ENCODE data around the gene AFG1L. TPM values are rescaled to one million over a fixed set of nuclear protein-coding genes. Genes with fewer than 3 reads are reported as not detected.

The AFG1L gene
- total RNA-seq, 1 experiment from 2014 or later = 7.2 TPM

GRCh38 chr6:108363113-108363512 lies 68.3 kb downstream of the AFG1L start:
- no peak overlapping the region for H3K4me3 Mint-ChIP-seq (ENCODE audit: unreplicated experiment)
- H3K27me3 ChIP-seq (replicated peaks; ENCODE audit: control insufficient read depth, insufficient read depth, low read length) = no peaks in the 10 kb centered on the region
- H3K4me1 Mint-ChIP-seq (ENCODE audit: low read depth, unreplicated experiment) = no peaks in the 10 kb centered on the region
- no peaks in the 10 kb centered on the region for H3K4me1 ChIP-seq
- DNase-seq = peak in 1 of 2 experiments; percentile 21
- ChIA-PET POLR2A (no interaction called here), CTCF (no interaction called here)
- H3K36me3 Mint-ChIP-seq (ENCODE audit: insufficient read depth, unreplicated experiment) = no peaks in the 10 kb centered on the region
- H3K4me3 ChIP-seq (ENCODE audit: low read depth, low read length) = no peak overlapping the region
- intact Hi-C loops (cut with micrococcal nuclease; ENCODE audit: unreplicated experiment) = loop anchor here (5.0 kb wide), 1 partner anchor 101 kb away; the partner anchor contains the start of gene SNX3
- no peak for TF ChIP-seq CTCF (IDR thresholded peaks at IDR 0.05; ENCODE audit: insufficient read depth in 1 of 2, low read depth in 1 of 2, low read length in 1 of 2, severe bottlenecking in 1 of 2, unreplicated experiment in 1 of 2)
- no peak overlapping the region for H3K27ac Mint-ChIP-seq (ENCODE audit: unreplicated experiment)
- no peaks in the 10 kb centered on the region for H3K36me3 ChIP-seq (ENCODE audit: control insufficient read depth, insufficient read depth, low read length)
- H3K9me3 ChIP-seq = no peaks in the 10 kb centered on the region
- H3K27me3 Mint-ChIP-seq (ENCODE audit: insufficient read depth, unreplicated experiment) = no peaks in the 10 kb centered on the region
- no TSS peak for BruUV-seq (replicated peaks)
- H3K9me3 Mint-ChIP-seq (ENCODE audit: unreplicated experiment) = no peaks in the 10 kb centered on the region

DNA sequence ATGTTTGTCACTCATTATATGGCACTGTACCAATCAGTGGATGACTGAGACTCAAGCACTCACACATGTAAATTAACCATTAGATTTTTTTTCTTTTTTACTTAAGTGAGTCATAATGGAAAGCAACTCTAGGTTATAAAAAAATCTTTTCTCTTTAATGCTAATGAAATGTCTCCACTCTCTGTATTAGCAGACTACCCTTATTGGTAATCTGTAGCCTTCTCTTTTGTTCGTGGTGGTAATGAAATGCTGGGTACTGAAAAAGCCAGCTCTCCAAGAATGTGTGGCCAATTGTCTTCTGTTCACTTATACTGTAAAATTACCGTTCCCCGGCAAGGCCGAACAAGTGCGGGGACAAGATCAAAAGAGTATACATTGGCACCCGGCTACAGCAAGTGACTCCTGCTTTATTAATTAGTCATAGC lies 69.0 kb downstream of the AFG1L start:
- Histone ChIP-seq H3K27me3 (replicated peaks; ENCODE audit: control insufficient read depth, insufficient read depth, low read length) (no peaks in the 10 kb centered on the region), H3K4me3 (ENCODE audit: low read depth, low read length) (no peak overlapping the region), H3K4me1 (no peaks in the 10 kb centered on the region), H3K36me3 (ENCODE audit: control insufficient read depth, insufficient read depth, low read length) (no peaks in the 10 kb centered on the region), H3K9me3 (no peaks in the 10 kb centered on the region)
- H3K9me3 Mint-ChIP-seq (ENCODE audit: unreplicated experiment) = no peaks in the 10 kb centered on the region
- intact Hi-C loops (cut with micrococcal nuclease; ENCODE audit: unreplicated experiment) = loop anchor here (5.0 kb wide), 1 partner anchor 102 kb away; the partner anchor contains the start of gene SNX3
- ChIA-PET CTCF (no interaction called here), POLR2A (no interaction called here)
- no peak for TF ChIP-seq CTCF (IDR thresholded peaks at IDR 0.05; ENCODE audit: insufficient read depth in 1 of 2, low read depth in 1 of 2, low read length in 1 of 2, severe bottlenecking in 1 of 2, unreplicated experiment in 1 of 2)
- H3K4me3 Mint-ChIP-seq (ENCODE audit: unreplicated experiment) = no peak overlapping the region
- no peak overlapping the region for H3K27ac Mint-ChIP-seq (ENCODE audit: unreplicated experiment)
- no peaks in the 10 kb centered on the region for H3K4me1 Mint-ChIP-seq (ENCODE audit: low read depth, unreplicated experiment)
- DNase-seq = no peak
- no peaks in the 10 kb centered on the region for H3K27me3 Mint-ChIP-seq (ENCODE audit: insufficient read depth, unreplicated experiment)
- BruUV-seq (replicated peaks) = no TSS peak
- H3K36me3 Mint-ChIP-seq (ENCODE audit: insufficient read depth, unreplicated experiment) = no peaks in the 10 kb centered on the region

DNA sequence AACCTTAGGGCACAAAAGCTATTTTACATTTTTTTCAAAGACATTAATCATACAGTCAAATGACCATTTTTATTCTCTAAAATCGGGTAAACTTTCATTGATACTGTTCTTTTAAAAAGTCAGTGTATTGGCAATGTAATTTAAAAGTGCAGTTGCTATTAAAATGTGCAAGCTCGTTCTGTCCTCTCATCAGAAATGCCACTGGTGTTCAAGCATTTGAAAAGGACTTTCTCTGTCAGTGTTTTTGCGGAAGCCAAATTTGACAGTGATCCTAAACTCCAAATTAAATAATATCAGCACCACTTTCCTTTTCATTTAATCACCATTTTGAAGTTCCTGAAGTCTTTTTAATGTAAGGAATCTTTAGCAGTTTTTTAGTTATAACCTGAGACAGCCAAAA lies 69.6 kb downstream of the AFG1L start:
- Histone ChIP-seq H3K9me3 (no peaks in the 10 kb centered on the region), H3K36me3 (ENCODE audit: control insufficient read depth, insufficient read depth, low read length) (no peaks in the 10 kb centered on the region), H3K4me3 (ENCODE audit: low read depth, low read length) (no peak overlapping the region), H3K4me1 (no peaks in the 10 kb centered on the region), H3K27me3 (replicated peaks; ENCODE audit: control insufficient read depth, insufficient read depth, low read length) (no peaks in the 10 kb centered on the region)
- CTCF ChIA-PET = no interaction called here
- POLR2A ChIA-PET = no interaction called here
- Mint-ChIP-seq H3K4me3 (ENCODE audit: unreplicated experiment) (no peak overlapping the region), H3K36me3 (ENCODE audit: insufficient read depth, unreplicated experiment) (no peaks in the 10 kb centered on the region), H3K9me3 (ENCODE audit: unreplicated experiment) (no peaks in the 10 kb centered on the region), H3K27ac (ENCODE audit: unreplicated experiment) (no peak overlapping the region), H3K27me3 (ENCODE audit: insufficient read depth, unreplicated experiment) (no peaks in the 10 kb centered on the region), H3K4me1 (ENCODE audit: low read depth, unreplicated experiment) (no peaks in the 10 kb centered on the region)
- DNase-seq = no peak
- no peak for TF ChIP-seq CTCF (IDR thresholded peaks at IDR 0.05; ENCODE audit: insufficient read depth in 1 of 2, low read depth in 1 of 2, low read length in 1 of 2, severe bottlenecking in 1 of 2, unreplicated experiment in 1 of 2)
- no TSS peak for BruUV-seq (replicated peaks)
- intact Hi-C loops (cut with micrococcal nuclease; ENCODE audit: unreplicated experiment) = loop anchor here (5.0 kb wide), 1 partner anchor 102 kb away; the partner anchor contains the start of gene SNX3
